ENCODE data around the gene CSN2. TPM values are rescaled to one million over a fixed set of nuclear protein-coding genes. Genes with fewer than 3 reads are reported as not detected.

CSN2 gene, protein sequence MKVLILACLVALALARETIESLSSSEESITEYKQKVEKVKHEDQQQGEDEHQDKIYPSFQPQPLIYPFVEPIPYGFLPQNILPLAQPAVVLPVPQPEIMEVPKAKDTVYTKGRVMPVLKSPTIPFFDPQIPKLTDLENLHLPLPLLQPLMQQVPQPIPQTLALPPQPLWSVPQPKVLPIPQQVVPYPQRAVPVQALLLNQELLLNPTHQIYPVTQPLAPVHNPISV
- total RNA-seq (2013; cell fraction: nucleolus; rRNA removed): not detected in 2 replicates
- total RNA-seq (2014; rRNA removed) (not detected in 2 replicates), total RNA-seq (2014; rRNA removed; fragmentation: Illumina TruSeq; extraction: Trizol) (not detected in 2 replicates), total RNA-seq (2021) (not detected in 2 replicates), polyA plus RNA-seq (2011; rRNA removed) (not detected in 2 replicates), polyA plus RNA-seq (2014; fragmentation: Illumina TruSeq; extraction: Trizol) (not detected in 2 replicates), polyA plus RNA-seq (2014; fragmentation: Nextera tagmentation; extraction: Ambion mirVana) (not detected), polyA plus RNA-seq (2014; rRNA removed) (not detected in 2 replicates), polyA plus RNA-seq (2016; fragmentation: Nextera tagmentation; extraction: Ambion mirVana) (not detected), polyA minus RNA-seq (2011; rRNA and poly(A)+ RNA removed) (not detected in 2 replicates), Bru-seq, nascent RNA (percentile 15 among the genes with signal in this experiment), BruChase-seq, experiment 1, labeled RNA remaining after a 6-hour chase (not detected), BruChase-seq, experiment 2, labeled RNA remaining after a 2-hour chase (not detected)
- not detected for polyA plus RNA-seq (2011; ENCODE audit: low read depth)
- polyA plus RNA-seq (2011; cell fraction: cytosol; rRNA removed): not detected in 2 replicates
- not detected in 2 replicates for polyA plus RNA-seq (2011; cell fraction: nucleus; rRNA removed)
- not detected in 2 replicates for polyA plus RNA-seq (2012)
- not detected in 2 replicates for polyA minus RNA-seq (2011; cell fraction: cytosol; rRNA and poly(A)+ RNA removed)
- polyA minus RNA-seq (2011; cell fraction: nucleus; rRNA and poly(A)+ RNA removed): not detected in 2 replicates
- long read RNA-seq, experiment 1: 0 reads
- long read RNA-seq, experiment 2: 0 reads

DNA sequence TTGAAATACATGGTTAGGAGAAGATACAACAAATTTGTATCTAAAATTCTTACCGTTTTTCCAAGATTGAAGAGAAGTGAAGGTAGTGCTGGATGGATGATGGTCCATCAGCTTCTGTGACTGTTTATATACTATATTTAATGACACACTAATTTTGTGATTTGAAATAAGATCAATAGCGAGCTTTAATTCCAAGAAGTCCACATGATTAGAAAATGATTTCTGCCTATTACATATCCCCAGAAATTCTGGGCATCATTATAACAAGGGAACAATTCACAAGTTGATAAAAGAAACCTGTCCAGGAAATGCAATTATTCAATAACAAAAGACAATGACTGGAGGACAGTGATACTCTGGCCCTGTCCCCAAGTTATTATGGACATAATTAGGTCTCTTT lies at the start of gene CSN2:
Gene CSN2 (minus strand): TSS at position 101 of the 400 bp plus-strand sequence. CDS start 4,733 bp downstream, outside the sequence.
- TF ChIP-seq TCF12 (IDR thresholded peaks at IDR 0.05; ENCODE audit: low read depth, low read length) (no peak), GABPA (IDR thresholded peaks at IDR 0.05; ENCODE audit: low read depth) (no peak), MYC (IDR thresholded peaks at IDR 0.05; ENCODE audit: insufficient read depth, insufficient read length, insufficient replicate concordance, low read length, severe bottlenecking) (no peak), HCFC1 (IDR thresholded peaks at IDR 0.05; ENCODE audit: low read length) (no peak), NFIC (IDR thresholded peaks at IDR 0.05; ENCODE audit: low read depth, low read length) (no peak), IRF4 (IDR thresholded peaks at IDR 0.05; ENCODE audit: low read depth, low read length) (no peak), NRF1 (conservative IDR thresholded peaks at IDR 0.05; ENCODE audit: low read depth, low read length) (no peak), ZBED1 (IDR thresholded peaks at IDR 0.05; ENCODE audit: borderline replicate concordance) (no peak), NFYB (IDR thresholded peaks at IDR 0.05; ENCODE audit: insufficient read depth, low read depth, low read length) (no peak), MTA3 (IDR thresholded peaks at IDR 0.05; ENCODE audit: borderline replicate concordance, low read length) (no peak), SIX5 (IDR thresholded peaks at IDR 0.05; ENCODE audit: low read depth, low read length, severe bottlenecking) (no peak), JUNB (IDR thresholded peaks at IDR 0.05) (no peak), TAF1 (IDR thresholded peaks at IDR 0.05; ENCODE audit: borderline replicate concordance, low read depth, low read length) (no peak), CHD4 (IDR thresholded peaks at IDR 0.05) (no peak), CBX3 (IDR thresholded peaks at IDR 0.05; ENCODE audit: borderline replicate concordance, low read depth) (no peak), SMC3 (IDR thresholded peaks at IDR 0.05; ENCODE audit: borderline replicate concordance, low read length) (no peak), POLR2AphosphoS5 (IDR thresholded peaks at IDR 0.05; ENCODE audit: low read length) (no peak)
- TF ChIP-seq, protein P1, sequence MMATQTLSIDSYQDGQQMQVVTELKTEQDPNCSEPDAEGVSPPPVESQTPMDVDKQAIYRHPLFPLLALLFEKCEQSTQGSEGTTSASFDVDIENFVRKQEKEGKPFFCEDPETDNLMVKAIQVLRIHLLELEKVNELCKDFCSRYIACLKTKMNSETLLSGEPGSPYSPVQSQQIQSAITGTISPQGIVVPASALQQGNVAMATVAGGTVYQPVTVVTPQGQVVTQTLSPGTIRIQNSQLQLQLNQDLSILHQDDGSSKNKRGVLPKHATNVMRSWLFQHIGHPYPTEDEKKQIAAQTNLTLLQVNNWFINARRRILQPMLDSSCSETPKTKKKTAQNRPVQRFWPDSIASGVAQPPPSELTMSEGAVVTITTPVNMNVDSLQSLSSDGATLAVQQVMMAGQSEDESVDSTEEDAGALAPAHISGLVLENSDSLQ (IDR thresholded peaks at IDR 0.05): no peak
- TF ChIP-seq, protein P2, sequence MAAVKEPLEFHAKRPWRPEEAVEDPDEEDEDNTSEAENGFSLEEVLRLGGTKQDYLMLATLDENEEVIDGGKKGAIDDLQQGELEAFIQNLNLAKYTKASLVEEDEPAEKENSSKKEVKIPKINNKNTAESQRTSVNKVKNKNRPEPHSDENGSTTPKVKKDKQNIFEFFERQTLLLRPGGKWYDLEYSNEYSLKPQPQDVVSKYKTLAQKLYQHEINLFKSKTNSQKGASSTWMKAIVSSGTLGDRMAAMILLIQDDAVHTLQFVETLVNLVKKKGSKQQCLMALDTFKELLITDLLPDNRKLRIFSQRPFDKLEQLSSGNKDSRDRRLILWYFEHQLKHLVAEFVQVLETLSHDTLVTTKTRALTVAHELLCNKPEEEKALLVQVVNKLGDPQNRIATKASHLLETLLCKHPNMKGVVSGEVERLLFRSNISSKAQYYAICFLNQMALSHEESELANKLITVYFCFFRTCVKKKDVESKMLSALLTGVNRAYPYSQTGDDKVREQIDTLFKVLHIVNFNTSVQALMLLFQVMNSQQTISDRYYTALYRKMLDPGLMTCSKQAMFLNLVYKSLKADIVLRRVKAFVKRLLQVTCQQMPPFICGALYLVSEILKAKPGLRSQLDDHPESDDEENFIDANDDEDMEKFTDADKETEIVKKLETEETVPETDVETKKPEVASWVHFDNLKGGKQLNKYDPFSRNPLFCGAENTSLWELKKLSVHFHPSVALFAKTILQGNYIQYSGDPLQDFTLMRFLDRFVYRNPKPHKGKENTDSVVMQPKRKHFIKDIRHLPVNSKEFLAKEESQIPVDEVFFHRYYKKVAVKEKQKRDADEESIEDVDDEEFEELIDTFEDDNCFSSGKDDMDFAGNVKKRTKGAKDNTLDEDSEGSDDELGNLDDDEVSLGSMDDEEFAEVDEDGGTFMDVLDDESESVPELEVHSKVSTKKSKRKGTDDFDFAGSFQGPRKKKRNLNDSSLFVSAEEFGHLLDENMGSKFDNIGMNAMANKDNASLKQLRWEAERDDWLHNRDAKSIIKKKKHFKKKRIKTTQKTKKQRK (IDR thresholded peaks at IDR 0.05; ENCODE audit: low read depth, low read length): no peak
- no peak for ATAC-seq
- Histone ChIP-seq H3K4me2 (ENCODE audit: control insufficient read depth, insufficient read depth) (no peak within 1 kb of the TSS), H3K79me2 (ENCODE audit: control insufficient read depth, insufficient read depth, low read length) (no peaks in the 10 kb centered on the region), H3K9ac (ENCODE audit: control insufficient read depth, insufficient read depth, low read length) (no peak within 1 kb of the TSS), H3K27ac (ENCODE audit: control insufficient read depth, insufficient read depth) (no peak within 1 kb of the TSS), H2AFZ (ENCODE audit: control insufficient read depth, low read depth, low read length) (no peak within 1 kb of the TSS), H3K36me3 (ENCODE audit: control insufficient read depth in 2 of 2, insufficient read depth in 2 of 2, low read length in 1 of 2) (no peaks in the 10 kb centered on the region), H3K4me1 (ENCODE audit: control insufficient read depth, insufficient read depth, low read length) (no peaks in the 10 kb centered on the region), H3K9me3 (replicated peaks; ENCODE audit: control insufficient read depth, insufficient read depth, low read length) (no peaks in the 10 kb centered on the region), H3K27me3 (replicated peaks in 1 of 2; ENCODE audit: control insufficient read depth in 2 of 2, insufficient read depth in 2 of 2, low read length in 1 of 2) (no peaks in the 10 kb centered on the region), H4K20me1 (ENCODE audit: control insufficient read depth, insufficient read depth) (no peaks in the 10 kb centered on the region), H3K4me3 (no peak within 1 kb of the TSS)
- FAIRE-seq: no peak
- no TSS peak for BruUV-seq (replicated peaks)
- SMC1A ChIA-PET (ENCODE audit: uncharacterized antibody, unreplicated experiment): interaction anchor here (0.6 kb wide), 1 partner anchor 9 kb away, joined by 3 read pairs; no protein-coding TSS in a partner anchor
- WGBS (ENCODE audit: insufficient coverage, insufficient replicate concordance, low lambda C conversion rate, missing lambda C conversion rate): 0% methylated on average over 2 of the region's 2 CpGs
- RAD21 ChIA-PET (ENCODE audit: unreplicated experiment): no interaction called here
- intact Hi-C loops (cut with micrococcal nuclease; ENCODE audit: unreplicated experiment) (no loop called here), in situ Hi-C loops (cut with MboI) (no loop called here)
- POLR2A ChIA-PET: no interaction called here
- no peak for DNase-seq (ENCODE audit: low read depth, low spot score)
- CTCF ChIA-PET: no interaction called here

Measured in GM12878 (cell line).